ENCODE data around the gene SLC22A31.
"Not testable (repeated sequence)": the region's sequence is repeated elsewhere in the genome, so short reads cannot be mapped to it uniquely, and the experiment has no call there.

SLC22A31 gene

GRCh38 chr16:89178453-89179147, 21.7 kb downstream of the SLC22A31 start:
- no peak for DNase-seq (ENCODE audit: low read depth)

- no peak for DNase-seq (ENCODE audit: low read depth)
These were observed 22.8 kb downstream of the SLC22A31 start for GRCh38 chr16:89177501-89177900.

- no peak for DNase-seq (ENCODE audit: low read depth)
These were observed 23.6 kb downstream of the SLC22A31 start for GRCh38 chr16:89176717-89177116.

GRCh38 chr16:89176147-89176690, 24.1 kb downstream of the SLC22A31 start:
- no peak for DNase-seq (ENCODE audit: low read depth)

GRCh38 chr16:89175280-89176146, 24.8 kb downstream of the SLC22A31 start:
- no peak for DNase-seq (ENCODE audit: low read depth)

GRCh38 chr16:89174877-89175276, 25.5 kb downstream of the SLC22A31 start:
- DNase-seq (ENCODE audit: low read depth): no peak

- DNase-seq (ENCODE audit: low read depth): no peak
These were observed 26.1 kb downstream of the SLC22A31 start for GRCh38 chr16:89174055-89174827.

GRCh38 chr16:89173174-89173921, 27.0 kb downstream of the SLC22A31 start:
- no peak for DNase-seq (ENCODE audit: low read depth)

GRCh38 chr16:89172528-89173173, 27.7 kb downstream of the SLC22A31 start:
- DNase-seq (ENCODE audit: low read depth): no peak

- DNase-seq (ENCODE audit: low read depth): no peak
These were observed 28.2 kb downstream of the SLC22A31 start for GRCh38 chr16:89172171-89172527.

GRCh38 chr16:89171216-89172170, 28.8 kb downstream of the SLC22A31 start, which contains the start of gene CDH15:
Gene CDH15, plus strand, starts transcription at chr16:89171748. Its CDS starts 84 bp downstream, at chr16:89171832.
- DNase-seq (ENCODE audit: low read depth): no peak

GRCh38 chr16:89170346-89171215, 29.8 kb downstream of the SLC22A31 start:
- DNase-seq (ENCODE audit: low read depth): no peak

- DNase-seq (ENCODE audit: low read depth): no peak
These were observed 30.6 kb downstream of the SLC22A31 start for GRCh38 chr16:89169778-89170177.

- DNase-seq (ENCODE audit: low read depth): no peak
These were observed 31.8 kb downstream of the SLC22A31 start for GRCh38 chr16:89168381-89169189.

GRCh38 chr16:89167425-89167941, 32.9 kb downstream of the SLC22A31 start:
- DNase-seq (ENCODE audit: low read depth): no peak

GRCh38 chr16:89166696-89167424, 33.5 kb downstream of the SLC22A31 start:
- DNase-seq (ENCODE audit: low read depth): no peak

- DNase-seq (ENCODE audit: low read depth): not testable (repeated sequence)
These were observed 34.7 kb downstream of the SLC22A31 start for GRCh38 chr16:89165681-89165979.

Data from GM04503 (cell line).